Prostate gland (tissue), 2 donors: ENCODE data around the gene BUD31. TPM values are rescaled to one million over a fixed set of nuclear protein-coding genes. Genes with fewer than 3 reads are reported as not detected.
"Not testable (repeated sequence)": the region's sequence is repeated elsewhere in the genome, so short reads cannot be mapped to it uniquely, and the experiment has no call there.

Experiments used
- DNase-seq: peaks from one replicate; pipeline ENCODE4 v3.0.0-alpha.2; 2019; ENCODE audit warnings: low spot score
- H3K27ac ChIP-seq, 2 donors: fragments of 200-600 bp; sonication (generic); 2 replicates each; pipeline ENCODE4 v1.5.1; 2017 to 2019
- H3K27me3 ChIP-seq: fragments of 200-600 bp; sonication (generic); replicated peaks from 2 replicates; pipeline ENCODE4 v1.5.1; 2019; ENCODE audit not compliant: insufficient read depth
- H3K36me3 ChIP-seq, 2 donors: fragments of 200-600 bp; sonication (generic); 1 replicate in 1 of 2; 2 replicates in 1 of 2; pipeline versions ENCODE4 v1.5.1 to v1.8.1; 2017 to 2019
- H3K4me1 ChIP-seq: fragments of 200-600 bp; sonication (generic); replicated peaks from 2 replicates; pipeline ENCODE4 v1.5.1; 2019
- H3K4me3 ChIP-seq, 2 donors: fragments of 200-600 bp; sonication (generic); 2 replicates each; pipeline ENCODE4 v1.5.1; 2017 to 2019
- H3K9me3 ChIP-seq: fragments of 200-600 bp; sonication (generic); 2 replicates; pipeline ENCODE4 v1.5.1; 2017
- POLR2A ChIP-seq: fragments of 450-650 bp; IDR thresholded peaks from one replicate; pipeline ENCODE4 v1.6.1; 2016; ENCODE audit warnings: antibody characterized with exemption, mild to moderate bottlenecking
- POLR2AphosphoS5 ChIP-seq: sonication (generic); formaldehyde crosslinking; IDR thresholded peaks from one replicate; pipeline ENCODE4 v1.6.1; 2017; ENCODE audit warnings: antibody characterized with exemption
- WGBS: methylation state at CpG from one replicate; pipeline ENCODE4 v1.1.5; 2018; 5-methylcytosine and 5-hydroxymethylcytosine counted together
- intact Hi-C: fragments of 100-400 bp; cut with DNase I; formaldehyde crosslinking; loops from one replicate; pipeline ENCODE4 v1.14.2; 2022
- total RNA-seq, 2 donors: library from RNA; depleted of rRNA; stranded (reverse); fragments of >200 nt; gene quantifications; one replicate each; pipeline ENCODE4 v1.1.0, GENCODE V29; 2016
- TF ChIP-seq, protein P1 (sequence below), 4 experiments: fragments of 200-600 bp in 2 of 4; fragments of 450-650 bp in 2 of 4; sonication (generic) in 2 of 4; IDR thresholded peaks; 1 replicate in 3 of 4; 2 replicates in 1 of 4; pipeline ENCODE4 v1.5.1; 2016 to 2019; ENCODE audit warnings: antibody characterized with exemption in 4 of 4, mild to moderate bottlenecking in 2 of 4, moderate library complexity in 2 of 4

Gene BUD31
- total RNA-seq, 2 donors from 2014 or later: 73.8 to 78.3 TPM

GRCh38 chr7:99415513-99416127 lies 6.9 kb downstream of the BUD31 start:
- H3K4me1 ChIP-seq, H3K27me3 ChIP-seq, H3K9me3 ChIP-seq, H3K27ac ChIP-seq, H3K4me3 ChIP-seq, intact Hi-C loops: not testable (repeated sequence)
- peak; percentile 39 for DNase-seq
- H3K36me3 ChIP-seq: peaks cover 31 to 59% of the 10 kb centered on the region in 2 donors
- WGBS: 70% methylated on average over 17 of the region's 17 CpGs
- TF ChIP-seq, protein P1, sequence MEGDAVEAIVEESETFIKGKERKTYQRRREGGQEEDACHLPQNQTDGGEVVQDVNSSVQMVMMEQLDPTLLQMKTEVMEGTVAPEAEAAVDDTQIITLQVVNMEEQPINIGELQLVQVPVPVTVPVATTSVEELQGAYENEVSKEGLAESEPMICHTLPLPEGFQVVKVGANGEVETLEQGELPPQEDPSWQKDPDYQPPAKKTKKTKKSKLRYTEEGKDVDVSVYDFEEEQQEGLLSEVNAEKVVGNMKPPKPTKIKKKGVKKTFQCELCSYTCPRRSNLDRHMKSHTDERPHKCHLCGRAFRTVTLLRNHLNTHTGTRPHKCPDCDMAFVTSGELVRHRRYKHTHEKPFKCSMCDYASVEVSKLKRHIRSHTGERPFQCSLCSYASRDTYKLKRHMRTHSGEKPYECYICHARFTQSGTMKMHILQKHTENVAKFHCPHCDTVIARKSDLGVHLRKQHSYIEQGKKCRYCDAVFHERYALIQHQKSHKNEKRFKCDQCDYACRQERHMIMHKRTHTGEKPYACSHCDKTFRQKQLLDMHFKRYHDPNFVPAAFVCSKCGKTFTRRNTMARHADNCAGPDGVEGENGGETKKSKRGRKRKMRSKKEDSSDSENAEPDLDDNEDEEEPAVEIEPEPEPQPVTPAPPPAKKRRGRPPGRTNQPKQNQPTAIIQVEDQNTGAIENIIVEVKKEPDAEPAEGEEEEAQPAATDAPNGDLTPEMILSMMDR (IDR thresholded peaks at IDR 0.05): peak in 3 of 4 experiments; percentile 31 to 61 (median 57)

GRCh38 chr7:99418260-99418659 lies 9.5 kb downstream of the BUD31 start:
- no peaks in the 10 kb centered on the region for H3K9me3 ChIP-seq
- TF ChIP-seq, protein P1 (IDR thresholded peaks at IDR 0.05): no peak
- TF ChIP-seq POLR2AphosphoS5 (no peak), POLR2A (no peak)
- peaks cover 27 to 46% of the 10 kb centered on the region in 2 donors for H3K36me3 ChIP-seq
- H3K4me1 ChIP-seq: peaks cover 2% of the 10 kb centered on the region
- intact Hi-C loops: no loop called here
- H3K27ac ChIP-seq: no peak overlapping the region
- DNase-seq: no peak
- no peaks in the 10 kb centered on the region for H3K27me3 ChIP-seq
- no peak overlapping the region for H3K4me3 ChIP-seq
- WGBS: 91% methylated on average over 9 of the region's 9 CpGs

DNA sequence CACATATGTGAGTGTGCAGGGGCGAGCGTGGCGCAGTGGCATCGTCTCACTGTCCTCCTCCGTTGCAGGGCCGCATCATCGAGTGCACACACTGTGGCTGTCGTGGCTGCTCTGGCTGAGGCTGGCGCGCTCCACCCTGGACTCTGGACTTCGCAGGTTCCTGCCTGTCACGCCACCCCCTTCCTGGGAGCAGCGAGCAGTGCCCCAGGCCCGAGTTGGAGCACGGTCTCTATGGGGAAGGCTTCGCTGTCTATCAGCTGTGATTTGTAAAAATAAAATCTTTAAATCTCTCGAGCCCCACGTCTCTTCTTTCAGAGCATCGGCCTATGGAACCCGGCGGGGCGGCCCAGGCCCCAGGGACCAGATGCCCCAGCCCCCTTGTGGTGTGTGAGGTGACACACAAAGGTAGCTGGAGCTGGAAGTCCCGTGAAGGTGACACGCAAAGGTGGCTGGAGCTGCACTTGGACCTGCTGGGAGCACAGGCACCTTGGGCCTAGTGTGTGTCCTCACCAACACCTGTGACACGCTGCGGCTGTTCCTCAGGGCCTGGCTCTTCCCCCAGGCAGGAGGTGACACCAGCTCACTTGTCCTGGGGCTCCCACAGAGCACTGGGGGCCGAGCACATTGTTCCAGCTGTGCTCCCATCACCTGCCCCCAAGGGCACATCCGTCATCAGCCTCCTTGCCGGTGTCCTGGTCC lies 10.7 kb downstream of the BUD31 start:
- peaks cover 2% of the 10 kb centered on the region for H3K4me1 ChIP-seq
- no peak for DNase-seq
- H3K36me3 ChIP-seq: peaks cover 31 to 46% of the 10 kb centered on the region in 2 donors
- no peak overlapping the region for H3K27ac ChIP-seq
- TF ChIP-seq POLR2AphosphoS5 (no peak), POLR2A (no peak)
- TF ChIP-seq, protein P1 (IDR thresholded peaks at IDR 0.05): no peak
- H3K9me3 ChIP-seq: no peaks in the 10 kb centered on the region
- 86% methylated on average over 27 of the region's 29 CpGs for WGBS
- H3K27me3 ChIP-seq: no peaks in the 10 kb centered on the region
- H3K4me3 ChIP-seq: no peak overlapping the region
- intact Hi-C loops: no loop called here

- H3K27ac ChIP-seq: no peak overlapping the region
- H3K4me1 ChIP-seq: peaks cover 2% of the 10 kb centered on the region
- DNase-seq: no peak
- WGBS: 87% methylated on average over 5 of the region's 5 CpGs
- no peaks in the 10 kb centered on the region for H3K9me3 ChIP-seq
- no peak overlapping the region for H3K4me3 ChIP-seq
- no peaks in the 10 kb centered on the region for H3K27me3 ChIP-seq
- H3K36me3 ChIP-seq: peaks cover 38 to 51% of the 10 kb centered on the region in 2 donors
- TF ChIP-seq POLR2A (no peak), POLR2AphosphoS5 (no peak)
- TF ChIP-seq, protein P1 (IDR thresholded peaks at IDR 0.05): no peak
- intact Hi-C loops: no loop called here
Observed at GRCh38 chr7:99420213-99420612, 11.4 kb downstream of the BUD31 start.

GRCh38 chr7:99420986-99421385 lies 12.2 kb downstream of the BUD31 start:
- WGBS: 82% methylated on average over 7 of the region's 7 CpGs
- no peak for TF ChIP-seq POLR2A
- TF ChIP-seq, protein P1 (IDR thresholded peaks at IDR 0.05): no peak
- TF ChIP-seq POLR2AphosphoS5: no peak
- H3K36me3 ChIP-seq: peaks cover 39 to 53% of the 10 kb centered on the region in 2 donors
- no peak overlapping the region for H3K4me3 ChIP-seq
- no peak for DNase-seq
- H3K9me3 ChIP-seq: no peaks in the 10 kb centered on the region
- no peaks in the 10 kb centered on the region for H3K27me3 ChIP-seq
- H3K27ac ChIP-seq: no peak overlapping the region
- H3K4me1 ChIP-seq: peaks cover 2% of the 10 kb centered on the region
- intact Hi-C loops: no loop called here
